ENCODE data around the gene ODAD2.
"Not testable (repeated sequence)": the region's sequence is repeated elsewhere in the genome, so short reads cannot be mapped to it uniquely, and the experiment has no call there.

Gene ODAD2

DNA sequence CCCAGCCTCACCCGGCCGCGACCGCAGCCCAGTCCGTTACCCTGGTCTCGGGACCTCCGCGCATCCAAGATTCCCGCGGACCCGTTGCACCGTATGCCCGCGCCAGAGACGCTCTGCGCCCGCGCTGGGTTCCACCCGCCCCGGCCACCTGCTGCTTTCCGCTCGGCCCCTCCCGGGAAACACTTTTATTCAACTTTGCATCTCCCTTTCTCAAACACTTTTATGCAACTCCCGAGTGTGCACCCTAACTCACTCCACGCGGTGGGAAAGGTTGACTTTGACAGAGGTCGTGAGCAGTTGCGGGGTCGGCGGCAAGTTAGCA is at the start of gene ODAD2:
TSS of gene ODAD2 (minus strand) at position 126 of the 322 bp plus-strand sequence. CDS start 3,937 bp downstream, outside the sequence.
- no peak for DNase-seq

DNA sequence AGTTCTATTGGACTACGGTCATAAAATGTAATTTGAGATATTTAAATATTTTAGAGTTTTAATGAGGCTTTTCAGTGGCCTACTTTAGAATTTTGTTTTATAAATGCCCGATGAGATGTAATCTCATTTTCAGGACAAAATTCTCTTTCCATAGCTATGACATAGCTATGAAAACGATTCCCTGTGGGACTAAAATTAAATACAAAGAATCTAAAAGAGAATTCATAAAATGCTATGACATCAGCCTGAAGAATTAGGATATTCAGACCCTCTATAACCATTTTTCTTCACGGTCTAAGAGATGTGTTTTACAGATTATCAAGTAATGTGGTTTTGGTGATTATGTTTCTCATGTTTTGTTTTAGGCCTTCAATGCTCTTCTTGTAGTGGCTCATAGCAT is 48.2 kb upstream of the ODAD2 start:
- DNase-seq: no peak

GRCh38 chr10:28046579-28046978 is 47.7 kb upstream of the ODAD2 start:
- no peak for DNase-seq

DNA sequence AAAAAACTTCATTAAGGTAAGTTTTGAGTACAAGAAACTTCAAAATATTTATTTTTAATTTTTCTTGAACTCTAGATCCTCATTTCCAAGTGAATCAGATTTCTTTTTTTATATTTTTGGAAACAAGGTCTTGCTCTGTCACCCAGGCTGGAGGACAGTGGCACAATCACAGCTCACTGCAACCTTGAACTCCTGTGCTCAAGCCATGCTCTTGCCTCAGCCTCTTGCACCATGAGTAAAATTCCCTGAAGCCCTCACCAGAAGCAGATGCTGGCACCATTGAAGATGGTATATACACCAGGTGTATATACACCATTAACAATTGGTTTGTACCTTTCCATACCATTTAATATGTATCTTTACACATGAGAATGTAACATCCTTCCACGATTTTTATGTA is 45.1 kb upstream of the ODAD2 start:
- no peak for DNase-seq

DNA sequence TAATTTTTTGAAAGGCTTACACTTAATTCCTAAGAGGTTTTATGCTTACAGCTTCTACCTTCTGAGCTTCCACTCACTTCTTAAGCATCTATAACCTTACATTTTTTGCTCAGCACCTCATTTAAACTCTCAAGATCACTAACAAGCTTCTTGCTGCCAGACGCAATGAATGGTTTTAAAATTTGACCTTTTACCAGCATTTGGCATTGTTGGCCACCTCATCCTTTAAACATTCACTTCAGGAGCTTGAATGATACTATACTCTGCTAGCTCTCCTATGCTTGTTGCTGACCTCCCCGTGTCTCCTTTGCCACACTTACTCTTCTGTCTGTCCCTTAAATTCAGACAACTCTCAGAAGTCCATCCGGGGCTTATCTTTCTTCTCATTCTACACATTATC is 37.7 kb upstream of the ODAD2 start:
- no peak for DNase-seq

- DNase-seq: no peak
Observed at GRCh38 chr10:28020993-28021982, 22.4 kb upstream of the ODAD2 start.

- DNase-seq: no peak
Observed at GRCh38 chr10:28020080-28020860, 21.4 kb upstream of the ODAD2 start.

DNA sequence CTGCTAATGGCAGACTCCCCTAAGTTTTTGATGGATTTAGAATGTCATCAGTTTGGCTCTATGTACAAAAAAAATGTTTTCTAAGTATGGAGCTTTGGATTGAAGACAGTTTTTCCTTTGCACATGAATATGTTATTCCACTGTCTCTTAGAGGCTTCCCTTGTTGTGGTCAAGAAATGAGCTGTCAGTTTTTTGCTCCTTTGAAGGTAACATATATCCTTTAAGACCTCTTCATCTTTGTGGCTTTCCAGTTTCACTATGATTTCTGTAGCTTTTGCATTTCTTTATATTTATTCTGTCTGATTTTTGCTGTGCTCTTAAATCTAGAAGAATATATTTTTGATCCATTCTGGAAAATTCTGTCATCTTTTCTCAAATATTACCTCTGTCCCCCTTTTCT is 15.8 kb upstream of the ODAD2 start:
- DNase-seq: no peak

- DNase-seq: no peak
Observed at GRCh38 chr10:28012990-28013515, 14.2 kb upstream of the ODAD2 start.

- no peak for DNase-seq
Observed at GRCh38 chr10:28010821-28011220, 11.9 kb upstream of the ODAD2 start.

DNA sequence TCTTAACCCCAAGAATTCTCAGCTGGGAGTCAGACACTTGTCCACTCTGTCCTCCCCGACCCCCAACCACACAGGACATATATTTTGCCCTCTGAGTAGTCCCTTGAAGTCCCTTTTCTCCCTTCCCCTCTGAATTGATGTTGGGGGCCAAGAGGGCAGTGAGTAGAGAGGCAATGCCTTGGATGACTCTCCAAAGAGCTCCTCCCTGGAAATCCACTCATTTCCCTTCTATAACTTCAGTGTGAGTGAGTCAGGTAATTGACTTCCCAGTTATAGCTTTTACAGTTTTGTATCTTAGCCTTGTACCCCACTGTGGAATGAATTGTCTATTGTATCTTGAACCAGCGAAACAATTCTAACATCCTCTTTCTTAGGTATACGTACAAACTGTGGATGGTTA is 9.2 kb upstream of the ODAD2 start:
- DNase-seq: no peak

DNA sequence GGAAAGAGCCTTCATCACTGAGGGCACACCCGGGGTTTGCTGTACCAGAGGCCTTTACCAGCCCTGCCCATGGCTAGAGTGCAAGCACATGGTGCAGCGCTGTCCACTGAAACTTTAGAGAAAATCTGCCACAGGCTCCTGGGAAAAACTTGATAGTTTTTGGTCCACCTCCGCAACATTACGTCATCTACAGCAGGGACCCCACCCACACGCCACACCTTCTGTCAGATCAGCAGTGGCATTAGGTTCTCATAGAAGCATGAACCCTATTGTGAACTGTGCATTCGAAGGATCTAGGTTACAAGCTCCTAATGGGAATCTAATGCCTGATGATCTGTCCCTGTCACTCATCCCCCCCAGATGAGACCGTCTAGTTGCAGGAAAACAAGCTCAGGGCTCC is 2.5 kb upstream of the ODAD2 start:
- DNase-seq: no peak

- DNase-seq: peak in 1 of 2 donors; percentile 4
Observed at GRCh38 chr10:27998178-27998953, 513 bp downstream of the ODAD2 start.

GRCh38 chr10:27997865-27998177 is 1.1 kb downstream of the ODAD2 start:
- no peak for DNase-seq

DNA sequence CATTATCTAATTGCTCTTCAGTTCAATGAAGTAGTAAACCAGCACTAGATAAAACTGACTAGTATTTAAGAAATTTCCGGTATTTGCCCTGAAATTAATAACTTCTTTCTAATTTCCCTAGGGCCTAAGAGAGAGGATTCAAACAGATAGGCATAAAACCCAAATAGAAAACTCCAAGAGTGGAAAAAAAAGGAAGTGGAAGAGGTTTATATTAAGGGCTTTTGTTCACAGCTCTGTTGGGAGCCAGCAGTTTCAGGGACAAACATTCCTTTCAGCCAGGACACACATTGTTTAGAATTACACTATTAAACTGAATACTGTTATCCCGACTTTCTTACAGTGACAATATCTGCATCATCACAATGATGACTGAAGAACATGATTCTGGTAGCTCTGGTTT is 3.6 kb downstream of the ODAD2 start:
- DNase-seq: no peak

GRCh38 chr10:27989357-27989756 is 9.5 kb downstream of the ODAD2 start:
- not testable (repeated sequence) for DNase-seq

DNA sequence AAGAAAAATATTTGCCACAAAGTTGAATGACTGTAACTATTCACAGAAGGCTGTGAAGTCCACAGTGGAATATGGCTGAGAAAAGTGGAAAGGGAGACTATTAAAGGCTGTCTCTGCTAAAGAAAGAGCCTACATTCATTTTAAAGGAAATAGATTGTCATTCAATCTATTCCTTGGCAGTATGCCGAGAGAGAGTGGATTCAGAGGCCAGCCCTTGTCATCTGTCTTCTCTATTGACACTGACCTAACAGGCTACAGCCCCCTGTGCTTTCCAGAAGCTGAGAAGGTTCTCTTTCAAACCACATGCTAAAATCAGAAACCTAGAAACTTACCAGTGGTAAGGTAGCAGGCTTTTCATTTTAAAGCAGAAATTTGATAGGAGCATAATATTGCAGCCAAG is 12.1 kb downstream of the ODAD2 start:
- DNase-seq: no peak

DNA sequence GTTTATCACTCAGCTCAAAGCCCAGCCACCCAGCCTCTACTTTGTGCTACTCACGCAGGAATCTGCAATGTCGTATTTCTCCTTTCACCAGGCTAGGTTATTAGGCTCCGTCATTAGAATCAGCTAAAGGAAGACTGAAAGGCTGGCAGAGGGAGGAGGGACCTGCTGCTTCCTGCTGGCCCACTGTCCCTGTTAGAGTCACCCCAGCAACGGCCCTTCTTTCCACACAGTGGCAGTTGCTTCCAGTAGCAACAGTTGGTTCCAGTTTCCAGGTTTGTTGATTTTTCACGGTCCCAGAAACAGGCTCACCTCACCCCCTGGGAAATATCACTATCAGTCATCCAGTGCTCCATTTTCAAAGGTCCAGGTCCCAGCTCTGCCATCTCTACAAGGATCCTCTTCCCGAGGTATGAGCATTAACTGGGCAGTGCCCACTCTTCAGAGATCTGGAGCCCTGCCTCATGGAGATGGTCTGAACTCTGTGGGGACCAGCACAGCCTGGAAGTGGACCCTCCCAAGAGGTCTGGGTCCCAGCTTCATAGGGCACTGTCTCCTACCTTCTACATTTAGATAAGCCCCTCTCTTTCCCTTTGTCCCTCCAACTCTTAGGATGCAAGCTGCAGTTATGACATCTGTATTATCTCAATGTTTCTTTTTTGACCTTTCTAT is 15.9 kb downstream of the ODAD2 start:
- no peak for DNase-seq

GRCh38 chr10:27981744-27982143 is 17.1 kb downstream of the ODAD2 start:
- DNase-seq: no peak

- DNase-seq: not testable (repeated sequence)
Observed at GRCh38 chr10:27970795-27971194, 28.1 kb downstream of the ODAD2 start.

GRCh38 chr10:27969931-27970330 is 28.9 kb downstream of the ODAD2 start:
- DNase-seq: not testable (repeated sequence)

- no peak for DNase-seq
Observed at GRCh38 chr10:27959093-27959715, 39.7 kb downstream of the ODAD2 start.
